Stimulated activated CD4-positive, alpha-beta T cell treated with anti-CD3 and anti-CD28 coated beads, Interleukin-4, amount 100 ng/mL, for 24 hours (primary cell): ENCODE measurements around the gene HSD17B13.

Source experiments
- DNase-seq: peaks from one replicate; pipeline ENCODE4 v3.0.0-alpha.2; 2020

The HSD17B13 gene

GRCh38 chr4:87260477-87260876 lies 62.2 kb downstream of the HSD17B13 start:
- no peak for DNase-seq

- DNase-seq, result no peak
These were observed 64.0 kb downstream of the HSD17B13 start for GRCh38 chr4:87258677-87259076.

DNA sequence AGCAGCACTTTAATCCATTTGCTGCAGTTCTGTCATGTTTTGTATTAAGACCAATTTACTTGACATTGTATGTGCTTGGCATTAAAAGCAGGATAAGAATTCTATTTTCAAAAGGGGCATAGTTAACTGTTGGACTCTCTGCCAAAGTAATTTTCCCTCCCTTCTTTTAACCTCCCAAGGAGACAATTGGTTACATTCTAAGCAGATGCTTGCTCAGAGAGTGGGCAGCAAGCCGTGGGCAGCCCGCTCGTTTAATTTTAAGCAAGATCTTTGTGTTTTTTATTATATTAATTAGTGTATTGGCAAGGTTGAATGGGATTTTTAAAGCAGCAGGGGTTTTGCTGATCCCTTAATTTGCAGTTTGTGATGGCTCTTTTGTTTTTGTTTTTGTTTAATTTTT lies 65.2 kb downstream of the HSD17B13 start:
- DNase-seq, result no peak

- no peak for DNase-seq
These were observed 66.9 kb downstream of the HSD17B13 start for GRCh38 chr4:87255755-87256154.
